CD1c-positive myeloid dendritic cell (primary cell): ENCODE measurements around the gene NDUFS7.
"Not testable (repeated sequence)": the region's sequence is repeated elsewhere in the genome, so short reads cannot be mapped to it uniquely, and the experiment has no call there.

Experiments used
- DNase-seq: peaks from one replicate; pipeline ENCODE4 v3.0.0-alpha.2; 2016; ENCODE audit errors: extremely low spot score

The NDUFS7 gene

DNA sequence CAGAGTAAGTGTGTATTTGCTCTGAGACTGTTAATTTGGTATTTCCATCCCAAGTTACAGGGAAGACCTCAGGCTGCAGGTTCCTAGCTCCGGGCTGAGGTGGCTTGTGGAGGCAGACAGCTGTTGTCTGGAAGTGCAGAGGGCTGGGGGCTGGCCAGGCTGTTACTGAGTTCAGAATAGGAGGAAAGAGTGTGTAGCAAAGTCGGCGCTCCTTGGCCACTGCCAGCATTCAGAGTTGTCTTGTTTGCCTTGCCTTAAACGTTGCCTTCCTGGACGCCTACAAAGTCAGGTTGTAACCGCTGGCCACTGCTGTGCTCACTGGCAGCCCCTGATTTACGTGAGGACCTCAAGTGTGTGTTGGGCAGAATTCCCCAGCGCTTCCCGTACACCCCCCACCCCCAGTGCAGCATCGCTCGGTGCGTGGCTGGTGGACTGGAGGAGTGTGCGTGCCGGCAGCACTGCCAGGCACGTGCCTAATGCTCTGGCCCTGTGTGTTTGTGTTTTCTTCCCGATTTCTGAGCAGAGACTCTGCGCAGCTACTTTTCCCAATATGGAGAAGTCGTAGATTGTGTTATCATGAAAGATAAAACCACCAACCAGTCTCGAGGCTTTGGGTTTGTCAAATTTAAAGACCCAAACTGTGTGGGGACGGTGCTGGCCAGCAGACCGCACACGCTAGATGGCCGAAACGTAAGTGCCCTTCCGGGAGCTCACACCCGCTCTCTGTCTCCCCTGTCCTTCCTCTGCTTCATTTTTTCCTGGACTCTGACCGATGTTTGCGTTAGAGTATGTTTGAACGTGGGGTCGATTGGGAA lies 34.2 kb downstream of the NDUFS7 start:
- DNase-seq: no peak

DNA sequence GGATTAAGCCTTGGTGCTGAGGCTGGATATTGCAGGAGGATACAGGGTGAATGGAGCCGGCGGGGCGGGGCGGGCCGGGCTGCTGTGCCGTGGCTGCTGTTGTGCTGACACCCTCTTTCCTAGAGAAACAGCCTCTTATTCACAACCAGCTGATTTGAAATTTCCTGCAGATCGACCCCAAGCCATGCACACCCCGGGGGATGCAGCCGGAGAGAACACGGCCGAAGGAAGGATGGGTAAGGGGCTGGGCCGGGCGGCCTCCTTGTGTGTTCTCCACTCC lies 34.7 kb downstream of the NDUFS7 start:
- no peak for DNase-seq

DNA sequence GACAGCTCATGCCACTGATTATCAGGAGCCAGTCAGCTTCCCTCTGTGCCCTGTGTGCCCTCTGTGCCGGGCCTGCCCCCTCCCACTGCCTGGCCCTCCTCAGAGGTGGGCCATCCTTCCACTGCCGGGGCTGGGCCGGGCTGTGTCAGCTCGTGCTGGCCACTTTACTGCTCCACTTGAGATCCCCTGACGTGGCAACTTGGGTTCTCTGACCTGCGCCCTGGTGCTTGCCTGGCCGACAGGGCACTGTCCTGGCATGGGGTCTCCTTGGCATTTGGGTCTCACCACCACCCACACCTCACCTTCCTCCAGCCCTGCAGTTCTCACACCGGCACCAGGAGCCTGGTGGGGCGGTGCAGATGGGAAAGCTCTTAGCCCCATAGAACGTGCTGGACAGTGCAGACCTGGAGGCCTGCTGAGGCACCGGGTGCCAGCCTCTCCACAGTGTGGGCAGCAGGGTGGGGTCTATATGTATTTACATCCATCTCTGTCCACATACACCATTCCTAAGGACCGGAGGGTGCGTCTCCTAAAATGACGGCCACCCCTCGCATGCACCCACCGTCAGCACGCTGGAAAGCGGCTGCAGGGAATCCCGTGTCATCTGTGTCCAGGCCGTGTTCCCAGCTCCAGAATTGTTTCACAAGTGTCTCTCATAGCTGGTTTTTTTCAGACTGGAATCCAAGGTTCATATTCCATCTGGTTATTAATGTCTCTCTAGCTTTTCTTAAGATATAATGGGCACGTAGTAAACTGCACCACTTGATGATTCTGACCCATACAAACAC lies 35.4 kb downstream of the NDUFS7 start:
- no peak for DNase-seq

DNA sequence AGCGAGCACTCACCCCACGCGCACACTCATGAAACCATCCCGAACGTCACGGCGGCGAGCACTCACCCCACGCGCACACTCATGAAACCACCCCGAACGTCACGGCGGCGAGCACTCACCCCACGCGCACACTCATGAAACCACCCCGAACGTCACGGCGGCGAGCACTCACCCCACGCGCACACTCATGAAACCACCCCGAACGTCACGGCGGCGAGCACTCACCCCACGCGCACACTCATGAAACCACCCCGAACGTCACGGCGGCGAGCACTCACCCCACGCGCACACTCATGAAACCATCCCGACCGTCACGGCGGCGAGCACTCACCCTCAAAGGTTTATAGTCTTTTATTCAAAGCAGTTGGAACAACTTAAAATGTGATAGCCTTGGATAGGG lies 36.4 kb downstream of the NDUFS7 start:
- DNase-seq: not testable (repeated sequence)

DNA sequence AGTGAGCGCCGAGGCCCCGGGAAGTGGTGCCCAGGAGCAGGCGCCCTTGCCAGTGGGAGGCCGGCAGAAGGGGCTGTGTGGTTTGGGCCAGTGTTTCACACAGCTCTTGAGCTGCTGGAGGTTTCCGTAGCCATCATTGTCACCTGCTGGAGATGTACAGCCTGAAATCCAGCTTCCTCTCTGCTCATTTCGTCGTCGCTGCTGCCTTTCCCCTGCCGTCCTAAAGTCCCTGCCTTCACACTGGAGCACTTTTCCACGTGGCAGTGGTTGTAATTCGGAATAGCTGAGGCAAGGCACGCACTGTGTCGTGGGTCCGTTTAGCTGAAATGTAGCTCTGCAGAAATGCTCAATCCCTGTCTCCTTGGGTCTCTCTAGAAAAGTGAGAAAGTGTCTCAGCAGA lies 36.9 kb downstream of the NDUFS7 start:
- DNase-seq: no peak

DNA sequence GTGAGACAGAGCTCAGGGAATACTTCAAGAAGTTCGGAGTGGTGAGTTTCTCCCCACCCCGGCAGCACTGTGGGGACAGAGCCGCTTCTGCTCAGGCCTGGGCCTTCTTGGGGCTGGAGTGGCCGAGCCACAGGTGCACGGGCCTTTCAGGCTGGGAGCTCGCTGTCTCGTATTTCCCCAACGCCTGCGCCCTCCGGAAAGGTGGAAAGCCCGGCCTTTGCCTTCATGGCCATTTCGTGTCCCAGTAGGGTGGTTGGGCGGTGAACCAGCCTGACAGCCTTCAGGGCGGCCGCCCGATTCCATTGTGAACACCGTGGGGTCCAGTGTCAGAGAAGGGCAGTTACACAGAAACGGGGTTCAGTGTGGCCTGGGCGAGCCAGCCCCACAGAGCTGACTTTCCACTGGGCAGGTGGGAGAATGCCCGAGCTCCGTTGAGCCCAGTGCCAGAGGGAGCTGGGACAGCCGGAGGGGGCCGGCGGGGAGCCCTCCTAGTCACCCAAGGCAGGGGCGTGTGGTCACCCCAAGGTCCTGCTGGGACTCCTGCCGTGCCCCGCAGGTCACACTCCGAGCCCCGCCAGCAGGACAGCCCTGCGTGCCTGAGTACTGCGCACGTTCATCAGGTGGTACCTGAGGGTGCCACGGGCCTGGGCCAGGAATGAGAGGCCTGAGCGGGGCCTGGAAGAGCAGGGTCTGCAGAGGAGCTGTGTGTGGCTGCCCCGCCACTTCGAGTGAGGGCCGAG lies 37.7 kb downstream of the NDUFS7 start:
- no peak for DNase-seq

DNA sequence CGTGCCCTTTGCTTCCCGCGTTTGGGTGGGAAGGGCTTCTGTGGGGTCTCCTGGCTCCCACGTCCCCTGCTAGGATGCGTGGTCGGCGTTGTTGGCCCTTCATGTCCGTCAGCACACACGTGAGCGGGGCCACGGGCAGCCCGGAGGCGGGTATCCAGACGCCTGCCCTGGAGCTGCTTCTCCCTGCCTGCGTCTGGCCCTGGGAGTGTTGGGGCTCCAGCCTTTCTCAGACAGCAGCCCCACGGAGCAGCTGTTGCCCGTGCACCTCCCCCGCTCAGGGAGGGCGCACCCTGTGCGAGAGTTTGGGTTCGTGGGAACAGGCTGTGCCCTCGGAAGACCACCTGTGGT lies 38.2 kb downstream of the NDUFS7 start:
- no peak for DNase-seq

DNA sequence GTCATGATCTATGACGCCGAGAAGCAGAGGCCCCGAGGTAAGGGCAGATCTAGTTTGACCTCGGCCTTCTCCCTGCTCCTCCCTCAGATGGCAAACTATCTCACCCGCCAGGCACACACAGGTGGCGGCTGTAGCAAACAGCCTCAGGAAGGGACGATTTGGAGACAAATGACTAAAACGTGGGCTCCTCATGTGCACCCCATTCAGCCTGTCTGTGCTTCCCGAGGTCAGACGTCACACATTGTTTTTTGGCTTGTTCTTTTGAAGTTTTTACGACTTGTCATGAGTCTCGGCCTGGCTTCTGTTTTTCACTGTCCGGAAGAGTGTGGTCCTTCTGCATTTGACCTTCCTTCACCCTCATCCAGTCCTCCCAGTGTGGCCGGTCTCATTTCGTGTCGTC lies 38.7 kb downstream of the NDUFS7 start:
- DNase-seq: no peak

DNA sequence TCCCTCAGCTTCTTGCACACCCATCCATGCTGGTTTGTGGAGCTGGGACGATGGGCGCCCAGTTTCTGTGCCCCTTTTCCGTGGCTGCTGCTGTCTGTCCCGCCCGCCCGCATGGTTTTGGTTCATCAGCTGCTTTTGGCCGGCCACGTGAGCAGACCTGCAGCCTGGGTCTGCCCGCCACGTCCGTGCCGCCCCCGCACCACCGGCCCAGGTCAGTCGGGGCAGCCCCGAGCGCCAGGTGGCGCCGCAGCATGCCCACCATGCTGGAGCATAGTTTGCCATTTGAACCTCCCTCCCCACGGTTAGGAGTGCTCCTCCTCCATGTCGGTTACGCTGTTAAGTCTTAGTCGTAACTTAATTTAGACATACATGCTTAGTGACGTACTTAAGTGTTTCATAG lies 39.2 kb downstream of the NDUFS7 start:
- no peak for DNase-seq

DNA sequence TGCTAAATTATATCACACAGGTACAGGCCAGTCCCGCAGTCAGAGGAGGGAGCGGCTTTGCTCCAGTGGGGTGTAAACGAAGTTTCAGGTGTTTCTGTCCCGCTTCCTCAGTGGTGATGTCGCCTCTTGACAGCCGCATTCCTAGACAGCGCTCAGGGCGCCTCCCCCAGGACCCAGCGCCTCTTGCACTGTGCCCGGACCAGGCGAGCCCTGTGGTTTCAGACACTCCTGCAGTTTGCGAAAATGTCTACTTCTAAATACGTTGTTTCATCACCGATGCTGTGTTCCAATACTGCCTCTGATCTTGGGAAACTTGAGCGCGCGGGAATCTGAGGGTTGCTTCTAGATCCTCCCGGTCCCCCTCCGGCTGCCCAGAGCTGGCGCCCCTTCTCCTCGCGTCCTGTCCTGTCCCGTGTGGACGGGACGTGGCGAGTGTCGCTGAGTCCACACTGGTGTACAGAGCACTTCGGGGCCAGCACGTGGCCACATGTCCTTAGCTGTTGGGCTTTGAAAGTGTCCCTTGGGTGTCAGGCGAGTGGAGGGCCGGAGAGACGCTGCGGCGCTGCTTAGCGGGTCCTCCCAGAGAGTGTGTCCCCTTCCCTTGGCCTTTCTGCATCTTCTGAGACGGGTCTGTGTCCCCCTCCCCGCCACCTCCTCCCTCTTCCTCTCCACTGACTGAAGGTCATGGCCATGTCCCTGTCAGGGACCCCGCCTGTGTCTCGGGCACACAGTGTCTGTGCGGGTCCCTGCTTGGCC lies 39.9 kb downstream of the NDUFS7 start:
- no peak for DNase-seq

DNA sequence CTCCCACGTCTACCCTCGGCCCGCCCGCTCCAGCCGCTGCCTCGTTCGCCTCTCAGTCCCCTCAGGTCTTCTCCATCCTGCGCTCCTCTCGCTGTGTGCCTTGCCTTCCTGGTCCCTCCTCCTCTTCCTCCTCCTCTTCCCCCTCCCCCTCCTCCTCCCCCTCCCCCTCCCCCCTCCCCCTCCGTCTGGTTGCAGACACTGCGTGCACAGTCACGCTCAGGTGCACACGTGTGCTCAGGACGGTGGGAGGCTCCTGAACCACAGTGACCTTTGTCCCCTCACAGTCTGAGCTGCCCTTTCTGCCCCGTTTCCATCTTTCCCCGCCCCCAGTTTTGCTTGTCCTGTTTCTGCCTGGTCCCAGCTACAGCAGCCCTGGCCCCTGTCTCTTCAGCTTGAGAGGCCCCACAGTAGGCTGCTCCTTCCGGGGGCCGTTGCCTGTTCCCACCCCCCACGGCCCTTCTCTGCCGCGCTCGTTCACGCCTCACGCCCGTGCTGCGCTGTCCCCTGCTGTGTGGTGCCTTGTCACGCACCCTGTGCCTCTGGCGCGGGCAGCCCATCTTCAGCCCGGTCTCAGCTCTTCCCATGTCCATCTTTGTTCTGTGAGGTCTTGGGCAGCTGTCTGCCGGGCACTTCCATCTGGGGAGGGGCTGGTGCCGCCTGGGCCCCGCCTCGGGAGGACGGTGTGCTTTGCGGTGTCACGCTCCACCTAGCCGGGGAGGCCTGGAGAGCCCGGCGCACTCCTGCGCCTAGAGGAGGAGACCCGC lies 40.7 kb downstream of the NDUFS7 start:
- no peak for DNase-seq

DNA sequence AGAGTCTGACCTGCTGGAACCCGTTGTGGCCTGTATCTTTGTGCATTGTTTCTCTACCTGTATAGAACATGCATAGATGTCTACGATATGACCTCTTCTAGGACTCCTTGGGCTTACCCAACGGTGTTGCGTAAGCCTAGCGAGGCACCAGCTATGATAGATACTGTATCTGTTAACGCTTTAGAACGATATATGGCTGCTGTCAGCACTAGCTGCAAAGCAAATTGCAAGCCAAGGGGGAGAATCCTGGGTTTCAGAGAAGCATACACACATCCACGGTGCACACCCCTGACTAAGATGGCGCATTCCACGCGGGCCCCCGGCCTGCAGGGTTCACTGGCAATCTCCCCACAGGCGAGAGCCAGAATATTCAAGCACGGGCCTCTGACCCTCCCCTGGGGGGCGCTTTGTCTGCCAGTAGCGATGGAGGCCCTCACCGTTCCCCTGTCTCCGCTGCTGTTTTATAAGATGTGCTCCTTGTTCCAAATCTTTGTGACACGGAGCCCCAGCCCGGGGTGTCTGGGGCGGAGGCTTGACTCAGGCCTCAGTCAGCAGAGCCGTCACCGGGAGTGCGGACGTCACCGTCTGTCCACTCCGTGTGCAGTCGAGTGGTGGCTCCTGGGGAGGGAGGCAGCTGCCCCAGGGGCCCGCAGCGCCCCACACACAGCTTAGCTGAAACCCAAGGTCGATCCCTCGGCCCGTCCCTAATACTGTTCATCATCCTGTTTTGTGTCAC lies 41.6 kb downstream of the NDUFS7 start:
- DNase-seq: no peak

DNA sequence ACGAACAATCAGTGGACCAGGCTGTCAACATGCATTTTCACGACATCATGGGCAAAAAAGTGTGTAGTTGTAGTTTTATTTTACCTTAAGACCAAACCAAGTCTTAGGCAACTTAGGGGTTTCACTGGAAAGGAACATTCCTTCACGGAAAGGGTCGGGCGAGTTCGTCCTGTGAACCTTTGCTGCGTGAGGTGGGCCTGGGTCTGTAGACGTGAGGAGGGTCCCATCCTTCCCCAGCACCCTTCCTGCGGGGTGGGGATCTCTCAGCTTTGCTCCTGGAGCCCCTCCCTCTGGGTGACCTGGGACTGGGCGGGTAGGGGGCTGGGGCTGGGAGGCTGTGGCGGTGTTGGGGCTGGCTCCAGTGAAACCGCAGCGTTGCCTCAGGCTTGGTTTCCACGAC lies 42.2 kb downstream of the NDUFS7 start:
- no peak for DNase-seq

DNA sequence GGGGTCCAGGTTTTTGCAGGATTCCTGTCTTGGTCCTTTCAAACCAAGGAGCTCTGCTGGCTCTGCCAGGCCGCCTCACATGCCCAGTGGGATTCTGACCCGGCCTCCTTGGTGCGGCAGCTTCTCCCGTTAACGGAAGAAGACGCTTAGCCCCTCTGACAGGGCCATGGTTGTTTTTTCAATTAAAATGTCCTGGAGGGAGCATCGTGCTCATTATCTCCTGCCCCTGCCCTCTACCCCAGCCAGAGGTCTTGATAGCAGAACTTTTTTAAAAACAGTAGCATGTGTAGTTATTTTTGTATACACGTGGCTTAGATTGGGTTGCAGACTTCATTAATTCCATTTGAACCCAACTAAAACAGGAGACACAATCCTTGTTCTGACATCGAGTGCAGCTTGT lies 43.0 kb downstream of the NDUFS7 start:
- DNase-seq: no peak

DNA sequence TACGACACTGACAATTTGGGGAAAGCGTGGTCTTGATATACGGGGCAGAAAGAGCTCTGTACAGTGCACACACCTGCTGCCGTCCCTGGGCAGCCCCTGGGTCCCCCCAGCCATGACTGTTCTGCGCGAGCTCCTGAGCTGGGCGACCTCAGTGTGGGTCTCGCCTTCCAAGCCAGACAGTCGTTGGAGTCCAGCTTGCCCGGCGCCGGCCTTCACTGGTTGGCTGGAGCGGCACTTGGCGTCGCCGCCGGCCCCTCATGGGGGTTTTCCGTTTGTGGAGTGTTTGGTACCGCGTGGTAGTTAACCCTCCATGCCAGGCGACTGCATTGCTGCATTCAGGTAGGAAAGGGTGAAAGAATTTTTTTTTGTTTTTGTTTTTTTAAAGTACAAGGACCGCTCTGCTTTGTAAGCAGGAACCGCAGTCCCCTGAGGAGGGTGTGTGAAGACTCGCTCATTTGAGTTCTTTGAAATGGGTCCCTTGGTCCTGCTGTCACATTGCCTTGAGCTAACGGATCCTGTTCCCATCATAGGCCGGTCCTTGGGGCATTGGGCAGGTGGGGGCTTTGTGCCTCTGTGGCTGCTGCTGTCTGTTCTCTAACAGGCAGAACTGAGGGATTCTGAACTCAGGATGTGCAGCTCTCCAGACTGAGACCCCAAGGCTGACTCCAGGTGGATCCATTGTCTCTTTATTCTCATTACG lies 43.7 kb downstream of the NDUFS7 start:
- no peak for DNase-seq

DNA sequence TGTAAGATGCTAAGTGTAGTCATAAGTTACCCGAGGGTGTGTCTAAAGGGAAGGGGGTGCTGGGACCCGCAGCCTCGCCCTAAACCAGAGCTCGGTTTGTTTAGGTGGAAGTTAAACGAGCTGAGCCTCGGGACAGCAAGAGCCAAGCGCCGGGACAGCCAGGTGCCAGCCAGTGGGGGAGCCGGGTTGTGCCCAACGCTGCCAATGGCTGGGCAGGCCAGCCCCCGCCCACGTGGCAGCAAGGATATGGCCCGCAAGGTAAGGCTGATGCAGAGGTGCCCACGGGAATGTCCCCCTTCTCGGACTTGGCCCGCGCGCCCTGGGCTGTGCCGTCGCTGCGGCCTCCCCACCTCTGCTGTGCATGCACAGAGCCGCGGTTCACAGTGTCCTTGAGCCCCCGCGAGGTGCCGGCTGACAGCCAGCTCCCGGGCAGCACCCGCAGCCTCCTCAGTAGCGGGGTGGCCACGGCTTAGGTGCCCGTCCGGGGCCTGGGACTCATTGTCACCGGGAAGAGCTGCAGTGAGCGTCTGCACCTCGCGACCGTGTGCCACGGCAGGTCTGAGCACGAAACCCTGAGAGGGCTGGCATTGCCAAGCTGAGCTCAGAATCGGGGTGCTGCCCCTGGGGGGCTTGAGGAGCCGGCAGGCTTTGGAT lies 45.2 kb downstream of the NDUFS7 start:
- DNase-seq: no peak

DNA sequence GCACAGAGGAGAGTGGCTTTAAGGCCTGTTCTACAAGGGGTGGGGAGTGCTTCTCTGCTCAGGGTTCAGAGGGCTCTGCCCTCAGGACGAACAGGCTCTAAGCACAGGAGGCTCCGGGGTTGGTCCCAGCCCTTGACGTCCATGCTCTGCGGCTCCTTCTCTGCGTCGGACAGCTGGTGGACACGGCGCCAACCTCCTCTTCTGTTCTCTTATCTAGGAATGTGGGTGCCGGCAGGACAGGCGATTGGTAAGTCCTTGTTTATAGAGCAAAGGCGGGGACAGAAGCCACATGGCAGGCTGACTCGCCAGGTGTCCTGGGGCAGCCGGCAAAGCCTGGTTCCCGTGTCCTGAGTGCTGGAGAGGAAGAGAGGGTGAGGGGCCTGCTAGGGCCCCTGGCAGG lies 46.0 kb downstream of the NDUFS7 start:
- no peak for DNase-seq

DNA sequence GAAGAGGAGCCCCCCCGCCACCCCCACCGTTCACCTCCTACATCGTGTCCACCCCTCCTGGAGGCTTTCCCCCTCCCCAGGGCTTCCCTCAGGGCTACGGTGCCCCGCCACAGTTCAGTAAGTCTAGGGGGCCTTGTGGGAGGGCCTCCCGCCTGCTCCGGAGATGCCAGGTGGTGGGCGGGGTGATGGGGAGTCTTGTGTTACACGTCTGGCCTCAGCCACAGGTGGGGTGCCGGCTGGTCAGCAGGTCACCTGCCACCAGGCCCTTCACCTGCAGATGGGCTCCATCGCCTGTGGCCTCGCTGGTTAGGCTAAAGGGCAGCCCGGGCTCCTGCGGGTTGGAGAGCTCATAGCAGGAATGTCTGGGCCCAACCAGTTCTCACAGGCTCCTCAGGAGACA lies 46.5 kb downstream of the NDUFS7 start:
- DNase-seq: no peak

DNA sequence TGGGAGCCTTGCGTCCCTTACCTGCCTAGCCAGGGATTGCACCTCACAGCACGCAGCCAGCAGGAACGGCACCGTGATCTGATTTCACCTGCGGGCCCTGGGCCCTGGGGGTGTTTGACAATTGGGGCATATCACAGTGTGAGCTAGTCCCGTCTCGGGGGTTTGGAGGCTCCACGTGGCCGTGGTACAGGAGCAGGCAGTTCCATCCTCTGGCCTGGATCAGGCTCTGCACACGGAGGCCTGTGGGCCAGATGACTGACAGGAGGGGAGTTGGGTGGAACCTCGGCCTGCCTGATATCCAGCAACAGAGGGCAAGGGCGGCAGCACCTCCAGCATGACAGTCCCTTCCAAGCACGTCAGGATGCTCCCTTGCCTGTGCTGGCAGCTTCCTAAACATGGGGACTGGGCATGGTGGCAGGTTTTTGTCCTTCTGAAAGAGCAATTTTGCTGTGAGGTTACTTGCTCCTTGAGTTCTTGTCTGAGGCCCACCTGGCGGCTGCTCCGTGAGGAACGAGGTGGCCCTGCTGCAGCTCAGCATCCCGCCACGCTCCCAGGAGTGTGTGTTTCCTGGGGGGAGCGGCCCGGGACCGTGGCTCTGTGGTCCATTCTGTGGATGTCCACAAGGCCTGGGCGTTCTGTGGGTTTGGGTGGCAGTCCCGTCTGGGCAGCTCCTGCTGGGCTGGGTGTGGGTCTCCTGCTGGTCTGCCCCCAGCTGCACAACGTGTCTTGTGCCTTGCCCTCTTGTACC lies 48.2 kb downstream of the NDUFS7 start:
- no peak for DNase-seq
